HG03457 (cell line): Measurements from ENCODE around the gene NPAS3.

Experiments
- ATAC-seq: cut with Tn5 transposase; IDR thresholded peaks from one replicate; pipeline ENCODE4 v1.9.1; 2021; ENCODE audit warnings: moderate number of reproducible peaks; ENCODE audit not compliant: unreplicated experiment

NPAS3 gene

GRCh38 chr14:33799705-33800570, 861.3 kb downstream of the NPAS3 start:
- ATAC-seq = no peak

- no peak for ATAC-seq
Observed at GRCh38 chr14:33800735-33801163, 862.1 kb downstream of the NPAS3 start.

GRCh38 chr14:33802737-33803136, 864.1 kb downstream of the NPAS3 start:
- ATAC-seq = no peak

GRCh38 chr14:33805593-33805992, 866.9 kb downstream of the NPAS3 start:
- no peak for ATAC-seq

- ATAC-seq = no peak
Observed at GRCh38 chr14:33806905-33807304, 868.2 kb downstream of the NPAS3 start.

GRCh38 chr14:33808187-33808586, 869.5 kb downstream of the NPAS3 start:
- no peak for ATAC-seq

- no peak for ATAC-seq
Observed at GRCh38 chr14:33809396-33809981, 870.8 kb downstream of the NPAS3 start.

- no peak for ATAC-seq
Observed at GRCh38 chr14:33810308-33810707, 871.6 kb downstream of the NPAS3 start.

- no peak for ATAC-seq
Observed at GRCh38 chr14:33811721-33812120, 873.0 kb downstream of the NPAS3 start.

- no peak for ATAC-seq
Observed at GRCh38 chr14:33812181-33812580, 873.5 kb downstream of the NPAS3 start.

GRCh38 chr14:33812601-33813000, 873.9 kb downstream of the NPAS3 start:
- no peak for ATAC-seq

GRCh38 chr14:33814010-33814409, 875.3 kb downstream of the NPAS3 start:
- no peak for ATAC-seq

- no peak for ATAC-seq
Observed at GRCh38 chr14:33833706-33834465, 895.2 kb downstream of the NPAS3 start.

GRCh38 chr14:33834466-33835260, 896.0 kb downstream of the NPAS3 start:
- no peak for ATAC-seq

- ATAC-seq = no peak
Observed at GRCh38 chr14:33835261-33835655, 896.6 kb downstream of the NPAS3 start.

GRCh38 chr14:33835677-33836076, 897.0 kb downstream of the NPAS3 start:
- ATAC-seq = no peak

- no peak for ATAC-seq
Observed at GRCh38 chr14:33836203-33836899, 897.7 kb downstream of the NPAS3 start.

GRCh38 chr14:33836900-33837577, 898.4 kb downstream of the NPAS3 start:
- no peak for ATAC-seq

GRCh38 chr14:33837943-33838683, 899.4 kb downstream of the NPAS3 start:
- no peak for ATAC-seq
